A673 (cell line): ENCODE results near the gene CAPN13. TPM values are rescaled to one million over a fixed set of nuclear protein-coding genes. Genes with fewer than 3 reads are reported as not detected.

Experiments used
- BruUV-seq: library from RNA; stranded (reverse); fragments of 400-500 nt; replicated peaks from 2 replicates; lab custom pipeline; 2021; lab: Mats Ljungman, UMichigan
- CTCF ChIA-PET: fragments of 300-600 bp; sonication (Branson Sonifier 250); formaldehyde crosslinking; loops from one replicate; lab custom pipeline; 2022; ENCODE audit warnings: antibody characterized with exemption; lab: Charles Lee
- POLR2A ChIA-PET: fragments of 300-600 bp; sonication (Branson Sonifier 250); formaldehyde crosslinking; loops from one replicate; lab custom pipeline; 2022; ENCODE audit warnings: antibody characterized with exemption; ENCODE audit not compliant: low non-redundant PET; lab: Charles Lee
- DNase-seq: peaks from one replicate; pipeline ENCODE4 v3.0.0-alpha.2; 2015; ENCODE audit warnings: low spot score
- H3K27ac ChIP-seq: fragments of 200-600 bp; sonication (generic); 2 replicates; pipeline ENCODE4 v1.5.1; 2016; ENCODE audit warnings: mixed run types, low read depth, mild to moderate bottlenecking, mixed read lengths, antibody characterized with exemption, low read length; ENCODE audit not compliant: poor library complexity, severe bottlenecking
- H3K27me3 ChIP-seq: fragments of 200-600 bp; sonication (generic); replicated peaks from 2 replicates; pipeline ENCODE4 v1.6.1; 2017; ENCODE audit warnings: mixed run types, low read depth, mild to moderate bottlenecking, mixed read lengths, antibody characterized with exemption, low read length; ENCODE audit not compliant: insufficient read depth, poor library complexity
- H3K36me3 ChIP-seq: fragments of 200-600 bp; sonication (generic); 2 replicates; pipeline ENCODE4 v1.6.1; 2016; ENCODE audit warnings: mixed run types, mild to moderate bottlenecking, mixed read lengths, antibody characterized with exemption, low read length; ENCODE audit not compliant: insufficient read depth, poor library complexity, severe bottlenecking
- H3K4me1 ChIP-seq: fragments of 200-600 bp; sonication (generic); 2 replicates; pipeline ENCODE4 v1.6.1; 2017; ENCODE audit warnings: mixed run types, mild to moderate bottlenecking, mixed read lengths, antibody characterized with exemption, low read length; ENCODE audit not compliant: insufficient read depth, poor library complexity, severe bottlenecking
- H3K4me3 ChIP-seq: fragments of 200-600 bp; sonication (generic); 2 replicates; pipeline ENCODE4 v1.5.1; 2016; ENCODE audit warnings: low read depth, mixed run types, mild to moderate bottlenecking, mixed read lengths, low read length; ENCODE audit not compliant: poor library complexity, severe bottlenecking
- H3K9me3 ChIP-seq: fragments of 200-600 bp; sonication (generic); 2 replicates; pipeline ENCODE4 v1.6.1; 2016; ENCODE audit warnings: mixed run types, low read depth, mild to moderate bottlenecking, mixed read lengths, antibody characterized with exemption, low read length; ENCODE audit not compliant: poor library complexity, severe bottlenecking
- CTCF ChIP-seq: fragments of 300-800, 200-600 bp; sonication (generic); conservative IDR thresholded peaks from 2 replicates; pipeline ENCODE4 v1.5.1; 2017; ENCODE audit warnings: low read depth, mild to moderate bottlenecking, antibody characterized with exemption, low read length, moderate library complexity, mixed read lengths
- EZH2 ChIP-seq: fragments of 200-600 bp; sonication (generic); IDR thresholded peaks from 2 replicates; pipeline ENCODE4 v1.6.1; 2017; ENCODE audit warnings: borderline replicate concordance, low read depth, mild to moderate bottlenecking, mixed read lengths, antibody characterized with exemption, low read length; ENCODE audit not compliant: poor library complexity, severe bottlenecking
- intact Hi-C: fragments of 100-400 bp; cut with micrococcal nuclease; formaldehyde crosslinking; loops from one replicate; pipeline ENCODE4 v1.10.0; 2022; ENCODE audit not compliant: unreplicated experiment
- total RNA-seq: library from RNA; stranded (reverse); gene quantifications from 2 replicates; pipeline ENCODE4 v1.2.3, GENCODE V29; 2021

The CAPN13 gene
- total RNA-seq, 1 experiment from 2014 or later, result not detected

GRCh38 chr2:30828586-30828985, 21.3 kb upstream of the CAPN13 start:
- BruUV-seq, result no TSS peak
- TF ChIP-seq CTCF (no peak), EZH2 (no peak)
- intact Hi-C loops, result no loop called here
- Histone ChIP-seq H3K27ac (no peak overlapping the region), H3K9me3 (peaks cover 14% of the 10 kb centered on the region), H3K36me3 (no peaks in the 10 kb centered on the region), H3K4me1 (no peaks in the 10 kb centered on the region), H3K4me3 (no peak overlapping the region), H3K27me3 (no peaks in the 10 kb centered on the region)
- CTCF ChIA-PET, result no interaction called here
- POLR2A ChIA-PET, result no interaction called here
- no peak for DNase-seq

GRCh38 chr2:30826916-30827315, 19.7 kb upstream of the CAPN13 start:
- intact Hi-C loops, result no loop called here
- no TSS peak for BruUV-seq
- Histone ChIP-seq H3K27me3 (no peaks in the 10 kb centered on the region), H3K27ac (no peak overlapping the region), H3K4me1 (no peaks in the 10 kb centered on the region), H3K9me3 (peaks cover 14% of the 10 kb centered on the region), H3K4me3 (no peak overlapping the region), H3K36me3 (no peaks in the 10 kb centered on the region)
- TF ChIP-seq EZH2, result no peak
- no peak for TF ChIP-seq CTCF
- POLR2A ChIA-PET, result no interaction called here
- CTCF ChIA-PET, result no interaction called here
- DNase-seq, result no peak

DNA sequence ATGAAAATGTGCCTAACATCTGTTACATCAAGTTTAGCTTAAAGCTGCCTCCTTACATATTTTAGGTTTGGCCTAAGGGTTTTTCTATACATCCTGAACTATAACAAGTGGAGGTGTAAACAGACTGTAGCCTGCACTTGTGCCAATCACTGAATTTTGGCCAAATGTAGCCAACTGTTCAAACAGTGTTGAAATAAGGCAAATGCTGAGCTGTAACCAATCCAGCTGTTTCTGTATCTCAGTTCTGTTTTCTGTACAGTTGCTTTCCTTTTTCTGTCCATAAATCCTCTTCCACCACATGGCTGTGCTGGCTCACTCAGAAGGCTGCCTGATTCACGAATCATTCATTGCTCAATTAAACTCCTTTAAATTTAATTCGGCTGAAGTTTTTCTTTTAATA, 19.2 kb upstream of the CAPN13 start:
- DNase-seq, result no peak
- H3K27ac ChIP-seq, result no peak overlapping the region
- TF ChIP-seq CTCF (no peak), EZH2 (no peak)
- POLR2A ChIA-PET, result no interaction called here
- intact Hi-C loops, result no loop called here
- H3K36me3 ChIP-seq, result no peaks in the 10 kb centered on the region
- peaks cover 14% of the 10 kb centered on the region for H3K9me3 ChIP-seq
- no peaks in the 10 kb centered on the region for H3K4me1 ChIP-seq
- no TSS peak for BruUV-seq
- H3K4me3 ChIP-seq, result no peak overlapping the region
- CTCF ChIA-PET, result no interaction called here
- H3K27me3 ChIP-seq, result no peaks in the 10 kb centered on the region
